NCI-H2196 (cell line): ENCODE data around the gene COL6A1.

ENCODE experiments used
- DNase-seq: peaks from one replicate; lab custom pipeline; 2025; ENCODE audit not compliant: unreplicated experiment; lab: John Stamatoyannopoulos, UW

The COL6A1 gene

DNA sequence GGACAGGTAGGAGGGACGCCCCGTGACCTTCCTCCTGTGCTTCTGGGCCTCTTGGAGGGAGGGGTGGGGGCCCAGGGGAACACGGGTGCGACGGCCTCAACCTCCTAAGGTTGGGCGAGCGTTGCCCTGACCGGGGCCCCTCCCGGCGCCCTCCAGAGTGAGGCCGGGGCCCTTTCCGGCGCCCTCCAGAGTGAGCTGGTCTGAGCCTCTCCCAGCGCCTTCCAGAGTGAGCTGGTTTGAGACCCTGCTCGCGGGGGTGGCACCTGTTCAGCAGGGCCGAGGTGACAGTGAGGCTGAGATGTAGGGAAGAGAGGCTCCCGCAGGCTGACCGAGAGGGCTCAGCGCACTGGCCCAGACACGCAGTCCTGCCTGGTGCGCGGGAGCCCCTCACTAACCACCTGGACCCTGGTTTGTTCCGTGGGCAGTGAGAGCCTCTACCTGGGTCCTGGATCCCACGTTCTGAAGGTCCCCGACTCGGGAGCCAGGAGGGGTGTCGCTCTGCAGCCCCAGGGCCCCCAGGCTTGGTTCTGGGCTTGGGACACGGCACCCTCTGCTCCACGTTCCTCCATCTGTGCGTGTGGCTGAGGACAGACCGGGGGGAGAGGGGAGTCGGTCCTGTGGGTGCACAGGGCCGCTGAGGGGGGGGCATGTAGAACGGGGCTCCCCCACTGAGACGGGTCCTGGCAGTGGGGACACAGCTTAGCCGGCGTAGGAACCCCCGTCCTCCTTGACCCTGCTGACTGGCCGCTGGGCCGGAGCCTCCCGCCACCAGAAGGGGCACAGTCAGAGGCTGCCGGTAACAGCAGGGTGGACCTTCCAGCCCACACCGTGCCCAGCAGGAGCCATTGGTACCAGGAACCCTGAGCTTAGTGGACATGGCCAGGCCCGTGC is 1.4 kb downstream of the COL6A1 start:
- DNase-seq, result no peak

DNA sequence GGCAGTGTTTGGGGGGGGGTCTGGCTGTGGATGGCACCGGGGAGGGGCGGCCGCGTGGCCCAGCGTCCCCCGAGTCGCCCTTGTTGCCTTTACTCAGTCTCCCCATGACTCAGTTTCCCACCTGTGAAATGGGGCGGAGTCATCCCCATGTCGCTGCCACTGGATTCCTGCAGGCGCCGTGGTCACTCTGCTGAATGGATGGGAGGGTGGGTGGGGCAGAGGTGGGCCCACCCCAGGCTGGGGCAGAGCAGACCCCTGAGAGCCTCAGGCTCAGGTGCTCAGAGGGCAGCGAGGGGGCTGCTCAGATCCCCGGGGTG is 2.0 kb downstream of the COL6A1 start:
- no peak for DNase-seq

DNA sequence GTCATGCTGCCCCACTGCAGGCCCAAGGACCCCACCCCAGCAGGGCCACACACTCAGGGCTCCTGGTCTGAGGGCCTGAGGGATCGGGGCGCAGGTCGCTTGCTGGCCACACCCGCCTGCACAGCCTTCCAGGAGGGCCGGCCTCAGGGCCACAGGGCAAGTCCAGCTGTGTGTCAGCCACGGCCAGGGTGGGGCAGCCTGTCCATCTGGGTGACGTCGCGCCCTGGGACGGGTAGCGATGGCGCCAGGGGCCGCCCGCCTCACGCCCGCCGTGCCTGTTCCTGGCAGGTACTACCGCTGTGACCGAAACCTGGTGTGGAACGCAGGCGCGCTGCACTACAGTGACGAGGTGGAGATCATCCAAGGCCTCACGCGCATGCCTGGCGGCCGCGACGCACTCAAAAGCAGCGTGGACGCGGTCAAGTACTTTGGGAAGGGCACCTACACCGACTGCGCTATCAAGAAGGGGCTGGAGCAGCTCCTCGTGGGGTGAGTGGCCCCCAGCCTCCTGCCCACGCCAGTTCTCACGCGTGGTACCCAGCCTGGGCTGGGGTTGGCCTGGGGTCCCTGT is 2.5 kb downstream of the COL6A1 start:
- no peak for DNase-seq

DNA sequence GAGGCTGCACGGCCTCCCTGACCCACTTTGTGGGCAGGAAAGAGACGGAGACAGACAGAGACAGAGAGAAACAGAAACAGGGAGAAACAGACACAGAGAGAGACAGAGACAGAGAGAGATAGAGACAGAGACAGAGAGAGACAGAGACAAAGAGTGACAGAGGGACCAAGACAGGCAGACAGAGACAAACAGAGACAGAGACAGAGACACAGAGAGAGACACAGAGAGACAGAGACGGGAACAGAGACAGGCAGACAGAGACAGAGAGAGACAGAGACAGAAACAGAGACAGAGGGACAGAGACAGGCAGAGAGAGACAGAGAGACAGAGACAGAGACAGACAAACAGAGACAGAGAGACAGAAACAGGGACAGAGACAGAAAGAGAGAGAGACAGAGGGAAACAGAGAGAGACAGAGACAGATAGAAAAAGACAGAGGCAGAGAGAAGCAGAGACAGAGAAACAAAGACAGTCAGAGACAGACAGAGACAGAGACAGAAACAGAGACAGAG is 3.1 kb downstream of the COL6A1 start:
- no peak for DNase-seq

DNA sequence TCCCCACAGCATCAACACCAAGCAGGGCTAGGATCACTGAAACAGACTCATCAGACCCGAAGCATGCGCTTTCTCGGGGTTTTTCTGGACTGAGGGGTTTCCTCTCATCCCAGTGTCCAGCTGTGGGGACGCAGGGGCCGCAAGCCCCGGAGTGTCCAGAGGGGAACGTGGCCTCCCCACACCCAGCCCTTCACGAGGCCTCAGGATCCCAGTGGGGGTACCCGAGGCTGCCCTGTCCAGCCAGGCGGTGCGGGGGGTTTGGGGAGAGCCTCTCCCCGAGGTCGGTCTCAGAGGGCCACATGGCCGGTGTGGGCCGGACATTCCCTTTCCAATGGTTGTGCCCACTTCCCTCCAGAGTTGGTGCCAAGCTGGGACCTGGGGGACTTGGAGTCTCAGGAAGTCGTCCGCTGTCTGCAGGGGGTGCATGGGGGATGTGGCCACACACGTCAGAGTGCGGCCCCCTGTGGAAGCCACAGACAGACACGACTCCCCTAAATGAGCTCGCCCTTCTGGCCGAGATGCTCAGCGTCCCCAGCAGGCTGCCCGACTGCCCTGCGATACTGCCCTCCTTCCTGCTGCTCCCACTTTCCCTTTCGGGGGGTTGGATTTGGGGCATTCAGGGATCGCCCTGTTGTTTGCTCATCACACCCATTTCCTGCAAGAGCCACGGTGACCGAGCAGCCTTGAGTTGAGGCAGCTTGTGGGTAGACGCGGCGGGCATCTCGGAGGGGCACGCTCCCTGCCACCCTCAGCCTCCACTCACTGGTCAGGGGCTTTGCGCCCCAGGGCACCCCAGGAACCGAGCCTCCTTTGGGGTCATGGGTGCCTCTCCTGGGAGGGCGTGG is 4.1 kb downstream of the COL6A1 start:
- DNase-seq, result no peak

DNA sequence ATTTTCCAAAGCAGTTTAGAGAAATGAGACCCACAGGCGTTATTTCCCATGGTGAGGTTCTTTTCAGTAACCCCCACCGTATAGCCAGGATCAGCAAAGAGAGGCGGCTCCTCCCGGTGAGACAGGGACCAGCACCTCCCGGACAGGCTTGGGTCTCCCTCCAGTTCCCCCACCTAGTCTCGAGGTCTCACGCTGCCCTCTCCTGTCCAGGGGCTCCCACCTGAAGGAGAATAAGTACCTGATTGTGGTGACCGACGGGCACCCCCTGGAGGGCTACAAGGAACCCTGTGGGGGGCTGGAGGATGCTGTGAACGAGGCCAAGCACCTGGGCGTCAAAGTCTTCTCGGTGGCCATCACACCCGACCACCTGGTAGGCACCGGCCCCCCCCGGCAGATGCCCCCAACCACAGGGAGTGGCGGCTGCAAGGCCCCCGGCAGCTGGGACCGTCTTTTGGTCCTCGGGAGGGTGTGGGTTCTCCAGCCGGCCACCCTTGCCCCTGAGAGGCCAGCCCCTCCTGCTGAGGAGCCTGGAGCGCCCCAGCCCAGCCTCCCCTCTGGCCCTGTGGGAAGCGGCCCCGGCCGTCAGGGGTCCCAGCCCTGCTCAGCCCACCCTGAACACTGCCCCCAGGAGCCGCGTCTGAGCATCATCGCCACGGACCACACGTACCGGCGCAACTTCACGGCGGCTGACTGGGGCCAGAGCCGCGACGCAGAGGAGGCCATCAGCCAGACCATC is 4.9 kb downstream of the COL6A1 start:
- no peak for DNase-seq

DNA sequence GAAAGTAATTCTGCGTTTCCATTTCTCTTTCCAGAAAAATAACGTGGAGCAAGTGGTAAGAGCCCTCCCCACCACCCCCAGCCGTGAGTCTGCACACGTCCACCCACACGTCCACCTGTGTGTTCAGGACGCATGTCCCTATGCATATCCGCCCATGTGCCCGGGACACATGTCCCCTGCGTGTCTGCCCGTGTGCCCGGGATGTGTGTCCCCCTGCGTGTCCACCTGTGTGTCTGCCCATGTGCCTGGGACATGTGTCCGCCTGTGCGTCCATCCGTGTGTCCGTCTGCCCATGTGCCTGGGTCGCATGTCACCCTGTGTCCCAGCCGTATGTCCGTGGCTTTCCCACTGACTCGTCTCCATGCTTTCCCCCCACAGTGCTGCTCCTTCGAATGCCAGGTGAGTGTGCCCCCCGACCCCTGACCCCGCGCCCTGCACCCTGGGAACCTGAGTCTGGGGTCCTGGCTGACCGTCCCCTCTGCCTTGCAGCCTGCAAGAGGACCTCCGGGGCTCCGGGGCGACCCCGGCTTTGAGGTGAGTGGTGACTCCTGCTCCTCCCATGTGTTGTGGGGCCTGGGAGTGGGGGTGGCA is 5.6 kb downstream of the COL6A1 start:
- no peak for DNase-seq

DNA sequence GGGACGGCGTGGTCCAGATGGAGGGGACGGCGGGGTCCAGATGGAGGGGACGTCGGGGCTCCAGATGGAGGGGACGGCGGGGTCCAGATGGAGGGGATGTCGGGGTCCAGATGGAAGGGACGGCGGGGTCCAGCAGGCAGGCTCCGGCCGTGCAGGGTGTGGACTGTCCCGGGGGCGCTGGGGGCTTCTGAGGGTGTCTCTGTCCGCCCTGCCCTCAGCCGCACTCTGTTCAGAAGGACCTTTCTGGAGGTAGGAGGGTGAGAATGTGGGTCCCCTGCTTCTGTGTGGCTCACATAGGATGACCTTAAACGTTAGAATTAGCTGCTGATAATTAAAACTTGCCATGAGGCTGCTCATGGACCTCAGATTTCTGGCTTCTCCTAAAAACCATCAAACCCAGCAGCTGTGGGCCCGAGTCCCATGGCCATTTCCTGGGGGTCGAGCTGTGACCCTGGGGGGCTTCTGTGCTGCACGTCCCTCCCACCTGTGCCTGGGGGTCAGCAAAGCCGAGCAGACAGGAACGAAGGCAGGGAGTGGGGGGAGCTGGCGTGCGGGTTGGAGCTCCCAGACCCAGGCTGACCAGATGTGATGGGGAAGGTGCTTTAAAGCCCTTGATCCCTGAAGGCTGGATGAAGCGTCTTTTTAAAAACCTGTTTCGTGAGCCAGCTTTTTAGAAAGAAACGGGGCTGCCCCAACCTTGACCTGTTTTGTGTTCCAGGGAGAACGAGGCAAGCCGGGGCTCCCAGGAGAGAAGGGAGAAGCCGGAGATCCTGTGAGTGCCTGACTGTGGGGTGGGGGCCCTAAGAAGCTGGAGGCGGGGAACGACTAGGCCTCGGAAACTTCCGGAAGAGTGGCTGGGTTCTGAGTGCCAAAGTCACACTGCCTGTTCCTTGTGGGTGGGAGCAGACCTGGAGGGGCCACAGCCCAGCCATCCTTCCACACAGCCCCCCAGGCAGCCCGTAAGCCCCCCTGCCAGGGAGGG is 7.1 kb downstream of the COL6A1 start:
- DNase-seq, result no peak

DNA sequence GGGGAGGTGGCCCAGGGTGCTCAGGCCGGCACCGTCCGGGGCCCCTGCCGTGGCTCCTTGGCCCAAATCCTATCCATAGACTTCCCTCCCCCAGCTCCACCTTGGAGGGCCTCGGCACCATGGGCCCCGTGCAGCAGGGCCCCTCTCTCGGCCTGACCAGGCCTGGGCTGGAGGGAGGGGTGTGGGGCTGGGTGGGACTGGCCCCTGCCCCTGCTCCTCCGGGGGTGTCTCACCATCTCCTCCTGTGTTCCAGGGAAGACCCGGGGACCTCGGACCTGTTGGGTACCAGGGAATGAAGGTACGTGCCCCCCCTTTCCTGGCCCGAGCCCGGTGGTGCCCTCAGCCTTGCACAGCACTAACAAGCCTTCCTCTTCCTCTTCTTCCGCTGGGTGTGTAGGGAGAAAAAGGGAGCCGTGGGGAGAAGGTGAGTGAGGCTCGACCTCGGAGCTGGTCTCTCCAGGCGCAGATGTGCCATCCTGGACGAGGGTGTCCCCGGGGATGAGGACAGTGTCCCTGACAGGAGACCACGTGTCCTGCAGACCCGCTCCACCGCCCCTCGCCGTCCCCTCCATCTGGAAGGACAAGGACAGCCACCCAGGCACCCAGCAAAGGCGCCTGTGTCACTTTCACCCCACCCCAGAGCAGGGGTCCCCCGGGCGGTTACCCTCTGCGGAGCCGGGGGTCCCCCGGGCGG is 7.9 kb downstream of the COL6A1 start:
- DNase-seq, result no peak

DNA sequence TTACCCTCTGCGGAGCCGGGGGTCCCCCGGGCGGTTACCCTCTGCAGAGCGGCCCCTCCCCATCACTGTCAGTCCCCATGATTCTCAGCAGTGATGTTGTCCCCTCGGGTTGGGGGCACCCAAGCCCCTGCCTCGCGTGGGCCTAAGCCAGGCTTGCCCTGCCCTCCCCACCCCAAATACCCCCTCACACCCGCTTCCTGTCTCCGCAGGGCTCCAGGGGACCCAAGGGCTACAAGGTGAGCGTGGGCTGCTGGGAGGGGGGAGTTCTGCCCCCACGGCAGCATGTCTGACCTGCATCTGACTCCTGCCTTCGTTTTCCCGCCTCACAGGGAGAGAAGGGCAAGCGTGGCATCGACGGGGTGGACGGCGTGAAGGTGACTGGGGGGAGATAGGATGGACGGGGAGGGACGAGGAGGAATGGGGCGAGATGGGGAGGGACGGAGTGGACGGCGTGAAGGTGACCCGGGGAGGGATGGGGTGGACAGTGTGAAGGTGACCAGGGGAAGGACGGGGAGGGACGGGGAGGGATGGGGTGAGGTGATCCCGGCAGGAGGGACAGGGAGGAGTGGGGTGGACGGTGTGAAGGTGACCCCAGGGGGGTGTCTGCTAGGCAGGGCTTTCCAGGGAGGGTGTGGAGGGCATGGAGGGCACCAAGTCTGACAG is 8.6 kb downstream of the COL6A1 start:
- DNase-seq, result no peak

DNA sequence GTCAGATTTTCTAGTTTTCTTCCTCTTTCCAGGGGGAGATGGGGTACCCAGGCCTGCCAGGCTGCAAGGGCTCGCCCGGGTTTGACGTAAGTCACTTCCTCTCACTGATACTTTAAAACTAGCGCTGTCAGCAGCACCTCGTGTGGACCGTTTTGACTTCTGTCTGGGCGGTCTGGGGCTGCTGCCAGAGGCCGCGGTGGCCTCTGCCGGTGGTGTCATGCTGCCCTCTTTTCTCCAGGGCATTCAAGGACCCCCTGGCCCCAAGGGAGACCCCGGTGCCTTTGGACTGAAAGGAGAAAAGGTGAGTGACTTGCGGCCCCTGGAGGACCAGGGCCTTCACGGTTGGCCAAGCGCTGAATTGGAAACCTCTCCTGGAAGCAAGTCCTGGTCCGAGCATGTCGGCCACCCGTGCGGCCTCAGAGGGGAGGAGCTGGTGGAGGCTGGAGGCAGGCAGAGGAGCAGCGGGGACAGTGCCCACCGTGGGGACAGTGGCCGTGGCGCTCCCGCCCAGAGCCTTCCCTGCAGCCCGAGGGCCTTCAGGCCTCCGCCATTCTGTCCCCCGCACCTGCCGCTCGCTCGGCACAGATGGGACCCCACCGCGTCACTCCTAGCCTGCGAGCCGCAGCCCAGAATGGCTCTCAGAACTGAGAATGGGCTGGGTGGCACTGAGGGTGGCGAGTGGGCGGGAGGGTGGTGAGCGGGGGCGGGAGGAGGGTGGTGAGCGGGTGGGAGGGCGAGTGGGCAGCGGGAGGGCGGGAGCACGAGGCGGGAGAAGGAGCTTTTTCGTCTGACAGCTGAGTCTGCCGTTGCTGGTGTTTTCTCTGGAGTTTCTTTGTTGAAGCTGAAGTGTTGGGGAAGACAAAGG is 9.4 kb downstream of the COL6A1 start:
- DNase-seq, result no peak

DNA sequence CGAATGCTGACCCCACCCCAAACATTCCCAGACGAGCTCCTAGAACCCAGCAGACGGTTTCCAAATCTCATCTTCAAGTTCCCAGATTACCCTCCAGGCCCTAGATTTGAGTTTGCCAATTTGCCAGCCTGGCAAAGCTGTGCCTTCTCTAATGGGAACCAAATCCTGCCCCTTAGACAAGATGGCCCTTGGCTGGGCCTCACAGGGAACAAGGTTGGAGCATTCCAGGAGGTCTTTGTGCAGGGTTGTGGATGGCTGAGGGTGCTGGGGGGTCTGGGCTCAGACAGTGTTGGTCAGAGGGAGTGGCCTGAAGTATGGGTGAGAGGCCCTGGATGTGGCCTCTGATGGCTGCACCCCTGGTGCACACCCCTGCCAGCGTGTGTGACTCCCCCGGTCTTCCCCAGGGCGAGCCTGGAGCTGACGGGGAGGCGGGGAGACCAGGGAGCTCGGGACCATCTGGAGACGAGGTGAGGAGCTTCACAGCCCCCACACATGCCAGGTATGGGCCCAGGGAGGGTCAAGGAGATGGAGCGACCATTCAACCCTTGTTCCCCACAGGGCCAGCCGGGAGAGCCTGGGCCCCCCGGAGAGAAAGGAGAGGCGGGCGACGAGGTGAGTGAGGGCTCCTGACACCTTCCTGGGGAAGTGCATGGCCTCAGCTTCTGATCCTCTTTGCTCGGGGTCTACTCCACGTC is 10.2 kb downstream of the COL6A1 start:
- no peak for DNase-seq

DNA sequence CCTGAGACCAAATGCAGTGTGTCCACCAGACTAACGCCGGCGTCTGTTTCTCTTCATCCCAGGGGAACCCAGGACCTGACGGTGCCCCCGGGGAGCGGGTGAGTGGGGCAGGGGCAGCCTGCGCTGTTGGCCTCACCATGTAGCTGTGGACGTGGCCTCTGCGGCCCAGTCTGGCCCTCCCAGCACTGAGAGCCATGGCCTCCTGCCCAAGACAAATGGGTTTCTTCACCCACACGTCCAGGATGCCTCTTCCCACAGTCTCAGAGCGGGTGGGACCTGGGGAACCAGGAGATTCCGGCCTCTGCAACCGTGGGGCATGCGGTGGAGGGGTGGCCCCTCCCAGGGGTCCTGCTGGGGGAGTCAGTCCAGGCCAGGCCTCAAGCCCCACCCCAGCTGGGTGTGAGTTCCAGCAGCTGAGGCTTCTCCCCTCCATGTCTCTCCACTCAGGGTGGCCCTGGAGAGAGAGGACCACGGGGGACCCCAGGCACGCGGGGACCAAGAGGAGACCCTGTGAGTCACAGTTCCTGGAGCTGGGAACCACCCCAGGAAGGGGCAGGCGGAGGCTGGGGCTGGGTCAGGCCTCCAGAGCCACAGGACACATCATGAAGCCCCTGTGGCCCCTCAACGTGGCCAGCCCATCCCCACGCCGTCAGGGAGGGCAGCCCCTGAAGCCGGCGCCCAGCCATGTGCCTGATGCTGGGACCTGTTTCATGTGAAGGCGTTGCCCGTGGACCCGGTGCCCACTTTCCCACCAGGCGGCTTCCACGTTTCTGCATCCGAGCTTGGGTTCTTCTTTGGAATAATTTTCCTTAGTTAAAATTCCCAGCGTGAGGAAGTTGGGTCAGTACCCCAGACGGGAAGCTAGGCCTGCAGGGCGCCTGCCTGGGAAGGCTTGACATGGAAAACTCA is 11.0 kb downstream of the COL6A1 start:
- no peak for DNase-seq

DNA sequence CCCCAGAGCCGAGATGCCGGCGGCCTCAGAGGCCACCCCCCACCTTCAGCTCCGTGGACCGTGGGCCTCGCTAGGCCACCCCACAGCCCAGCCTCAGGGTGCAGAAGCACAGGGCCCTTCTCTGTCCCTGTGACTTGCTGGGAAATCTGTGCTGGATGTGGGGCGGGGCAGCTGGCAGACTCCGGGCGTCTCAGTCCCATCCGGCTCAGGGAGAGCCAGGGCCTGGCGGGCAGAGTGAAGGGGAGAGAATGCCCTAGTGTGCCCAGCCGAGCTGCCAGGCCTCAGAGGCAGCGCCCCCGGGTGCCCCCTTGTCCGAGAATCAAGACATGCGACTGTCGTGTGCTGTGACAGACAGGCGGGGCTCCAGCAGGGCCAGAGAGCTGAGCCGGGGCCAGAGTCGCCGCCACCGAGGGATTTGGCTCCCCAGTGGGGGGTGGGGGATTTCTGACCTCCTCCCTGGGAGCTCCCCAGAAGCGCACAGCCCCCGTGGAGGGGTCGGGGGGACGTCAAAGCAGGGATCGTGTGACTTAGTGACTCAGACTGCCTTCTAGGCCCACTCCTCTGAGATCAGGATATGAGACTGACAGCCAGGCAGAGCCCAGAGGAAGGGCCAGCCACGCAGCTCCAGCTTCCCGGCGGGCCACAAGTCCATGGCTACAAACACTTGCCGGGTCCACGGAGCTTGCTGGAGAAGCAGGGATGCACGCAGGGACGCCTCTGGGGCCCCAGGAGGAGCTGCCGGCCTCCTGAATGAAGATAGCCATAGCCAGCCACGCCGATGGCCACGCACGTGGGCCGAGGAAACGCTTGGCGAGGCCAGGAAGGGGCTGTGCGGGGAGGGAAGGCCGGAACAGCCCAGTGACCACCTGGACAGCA is 11.9 kb downstream of the COL6A1 start:
- no peak for DNase-seq
